Heart right ventricle (tissue), 16 donors: ENCODE results near the gene SPEG. TPM values are rescaled to one million over a fixed set of nuclear protein-coding genes. Genes with fewer than 3 reads are reported as not detected.

Experiments
- ATAC-seq, 8 donors: fragments of 200-7000 bp; cut with Tn5 transposase; one replicate each; pipeline ENCODE4 v1.9.1; 2020; ENCODE audit warnings: mild to moderate bottlenecking in 8 of 8, moderate library complexity in 8 of 8, moderate number of reproducible peaks in 1 of 8
- DNase-seq, 2 donors: peaks; one replicate each; pipeline ENCODE4 v3.0.0-alpha.2; 2020
- H3K27ac ChIP-seq, 10 donors: fragments of 200-600 bp; sonication (generic) in 2 of 10; one replicate each; pipeline versions ENCODE4 v1.5.0 to v1.8.0; 2020 to 2022; ENCODE audit warnings: mild to moderate bottlenecking in 3 of 10
- H3K27me3 ChIP-seq, 7 donors: fragments of 200-600 bp; one replicate each; pipeline ENCODE4 v1.8.0; 2021 to 2022; ENCODE audit warnings: mild to moderate bottlenecking in 2 of 7
- H3K36me3 ChIP-seq, 9 donors: fragments of 200-600 bp; sonication (generic) in 1 of 9; one replicate each; pipeline versions ENCODE4 v1.5.0 to v1.8.0; 2020 to 2022; ENCODE audit warnings: mild to moderate bottlenecking in 2 of 9
- H3K4me1 ChIP-seq, 9 donors: fragments of 200-600 bp; sonication (generic) in 1 of 9; one replicate each; pipeline versions ENCODE4 v1.5.0 to v1.8.0; 2020 to 2022; ENCODE audit warnings: mild to moderate bottlenecking in 4 of 9
- H3K4me3 ChIP-seq, 10 donors: fragments of 200-600 bp; sonication (generic) in 2 of 10; one replicate each; pipeline versions ENCODE4 v1.5.0 to v1.8.0; 2020 to 2022; ENCODE audit warnings: mild to moderate bottlenecking in 7 of 10, moderate library complexity in 2 of 10
- H3K9me3 ChIP-seq, 11 donors: fragments of 200-600 bp in 10 of 11; sonication (generic) in 2 of 11; one replicate each; pipeline versions ENCODE4 v1.5.0 to v1.8.0; 2013 to 2022; ENCODE audit warnings: mild to moderate bottlenecking in 2 of 11, control low read depth in 1 of 11, moderate library complexity in 1 of 11
- WGBS, 2 donors: extraction: QIAGEN DNeasy Blood & Tissue Kit; methylation state at CpG; one replicate each; pipeline ENCODE4 v1.1.7; 2013; ENCODE audit warnings: inconsistent platforms in 1 of 2; 5-methylcytosine and 5-hydroxymethylcytosine counted together
- intact Hi-C, 10 donors: fragments of 100-400 bp; cut with DNase I; formaldehyde crosslinking; loops; one replicate each; pipeline versions ENCODE4 v1.11.1 to v1.14.2; 2022
- polyA plus RNA-seq, 2 donors: library from polyadenylated mRNA; stranded (reverse); fragments of 200-250 nt; gene quantifications; one replicate each; pipeline ENCODE4 v1.2.3, GENCODE V29; 2013
- total RNA-seq, 10 donors: library from RNA; stranded (reverse); fragmentation: NEBNext Ultra II Directional in 3 of 10; extraction: Animal tissue kit (Norgen Biotek cat#: 25700) in 3 of 10; gene quantifications; one replicate each; pipeline versions ENCODE4 v1.2.1 to v1.2.4, GENCODE V29; 2021 to 2023
- TF ChIP-seq, protein P1 (sequence below), 9 donors: fragments of 200-600 bp; sonication (generic) in 2 of 9; IDR thresholded peaks; one replicate each; pipeline versions ENCODE4 v1.5.0 to v1.8.0; 2021 to 2022; ENCODE audit warnings: antibody characterized with exemption in 9 of 9, mild to moderate bottlenecking in 5 of 9, moderate library complexity in 1 of 9
- donor health status: Arrhythmogenic right ventricular cardiomyopathy.
- donor health status: ischemic (EF 13 %, LVEDD 7.1; RV severe dilation, severe dysfunction).
- donor health status: healthy with polysubstance abuse.
- donor health status: DM: no; HTN: yes; CAD: no.
- donor health status: DM: no; HTN: no; CAD: no.
- donor health status: ischemic (EF 25% LVEDD 6.9; RV normal size, moderate dysfunction).
- donor health status: ischemic (EF 25% LVEDD 5.7; RV mildly dilated, moderate dysfunction).
- donor health status: healthy.
- donor health status: DM: yes; HTN: yes; CAD: no.
- donor health status: Ischemic cardiomyopathy.
- donor health status: ischemic (EF 35%, LVEDD 5.7; RV mildly dilated, moderate dysfunction).
- donor health status: nonischemic (EF 11% LVEDD 7.7; RV severe dilation, severe dysfunction).
- donor health status: DM: yes; HTN: yes; CAD: no.
- donor health status: PGD.
- donor health status: ischemic (EF 29% LVEDD 5.4; RV normal size, mild dysfunction).
- donor health status: nonischemic (EF 23%, LVEDD 6.1; RV moderate dilation, normal function).

SPEG gene
- total and polyA plus RNA-seq, 12 donors, result 62.9 to 151 (median 120) TPM

DNA sequence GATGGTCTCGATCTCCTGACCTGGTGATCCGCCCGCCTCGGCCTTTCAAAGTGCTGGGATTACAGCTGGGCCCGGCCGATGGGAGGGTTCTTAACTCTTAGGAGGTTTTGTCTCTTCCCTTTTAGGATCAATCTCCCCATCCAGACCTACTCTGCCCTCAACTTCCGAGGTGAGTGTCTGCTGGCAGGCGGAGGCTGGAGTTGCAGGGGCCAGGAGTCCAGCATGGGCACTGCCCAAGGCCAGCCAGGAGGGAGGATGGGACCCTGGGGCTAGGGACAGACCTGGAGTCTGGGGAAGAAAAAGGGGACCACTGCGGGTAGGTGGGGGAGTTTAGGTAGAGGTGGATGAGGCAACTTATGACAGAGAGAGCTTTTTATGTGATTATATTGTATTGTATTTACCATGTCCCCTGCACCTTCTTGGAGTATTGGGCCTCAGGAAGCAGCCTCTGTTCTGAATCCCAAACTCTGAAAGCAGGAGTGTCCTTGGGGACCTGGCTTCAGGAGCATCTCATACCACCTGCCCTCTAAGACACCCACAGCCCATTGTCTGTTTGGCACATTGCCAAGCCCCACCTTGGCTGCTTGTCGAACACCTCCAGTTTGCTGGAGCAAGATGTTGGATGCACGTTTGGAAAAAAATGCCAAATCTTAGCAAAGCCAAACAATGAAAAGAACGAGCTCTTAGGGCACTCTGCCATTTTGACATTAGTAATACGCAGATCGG is 10.8 kb upstream of the SPEG start:
- Histone ChIP-seq H3K4me1 (peaks cover 0 to 4% (median 0%) of the 10 kb centered on the region in 9 donors), H3K27ac (peak overlapping the region in 9 of 10 donors; percentile 15 to 98 (median 94)), H3K27me3 (peaks cover 0 to 19% (median 15%) of the 10 kb centered on the region in 7 donors), H3K4me3 (peak overlapping the region; percentile 28 to 74 (median 59)), H3K36me3 (peaks cover 0 to 74% (median 10%) of the 10 kb centered on the region in 9 donors), H3K9me3 (no peaks in the 10 kb centered on the region)
- DNase-seq (no peak), ATAC-seq (no peak)
- TF ChIP-seq, protein P1, sequence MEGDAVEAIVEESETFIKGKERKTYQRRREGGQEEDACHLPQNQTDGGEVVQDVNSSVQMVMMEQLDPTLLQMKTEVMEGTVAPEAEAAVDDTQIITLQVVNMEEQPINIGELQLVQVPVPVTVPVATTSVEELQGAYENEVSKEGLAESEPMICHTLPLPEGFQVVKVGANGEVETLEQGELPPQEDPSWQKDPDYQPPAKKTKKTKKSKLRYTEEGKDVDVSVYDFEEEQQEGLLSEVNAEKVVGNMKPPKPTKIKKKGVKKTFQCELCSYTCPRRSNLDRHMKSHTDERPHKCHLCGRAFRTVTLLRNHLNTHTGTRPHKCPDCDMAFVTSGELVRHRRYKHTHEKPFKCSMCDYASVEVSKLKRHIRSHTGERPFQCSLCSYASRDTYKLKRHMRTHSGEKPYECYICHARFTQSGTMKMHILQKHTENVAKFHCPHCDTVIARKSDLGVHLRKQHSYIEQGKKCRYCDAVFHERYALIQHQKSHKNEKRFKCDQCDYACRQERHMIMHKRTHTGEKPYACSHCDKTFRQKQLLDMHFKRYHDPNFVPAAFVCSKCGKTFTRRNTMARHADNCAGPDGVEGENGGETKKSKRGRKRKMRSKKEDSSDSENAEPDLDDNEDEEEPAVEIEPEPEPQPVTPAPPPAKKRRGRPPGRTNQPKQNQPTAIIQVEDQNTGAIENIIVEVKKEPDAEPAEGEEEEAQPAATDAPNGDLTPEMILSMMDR (IDR thresholded peaks at IDR 0.05), result no peak
- intact Hi-C loops, result no loop called here
- WGBS, 2 donors, result 57 to 59% methylated on average over 14 of the region's 14 CpGs

DNA sequence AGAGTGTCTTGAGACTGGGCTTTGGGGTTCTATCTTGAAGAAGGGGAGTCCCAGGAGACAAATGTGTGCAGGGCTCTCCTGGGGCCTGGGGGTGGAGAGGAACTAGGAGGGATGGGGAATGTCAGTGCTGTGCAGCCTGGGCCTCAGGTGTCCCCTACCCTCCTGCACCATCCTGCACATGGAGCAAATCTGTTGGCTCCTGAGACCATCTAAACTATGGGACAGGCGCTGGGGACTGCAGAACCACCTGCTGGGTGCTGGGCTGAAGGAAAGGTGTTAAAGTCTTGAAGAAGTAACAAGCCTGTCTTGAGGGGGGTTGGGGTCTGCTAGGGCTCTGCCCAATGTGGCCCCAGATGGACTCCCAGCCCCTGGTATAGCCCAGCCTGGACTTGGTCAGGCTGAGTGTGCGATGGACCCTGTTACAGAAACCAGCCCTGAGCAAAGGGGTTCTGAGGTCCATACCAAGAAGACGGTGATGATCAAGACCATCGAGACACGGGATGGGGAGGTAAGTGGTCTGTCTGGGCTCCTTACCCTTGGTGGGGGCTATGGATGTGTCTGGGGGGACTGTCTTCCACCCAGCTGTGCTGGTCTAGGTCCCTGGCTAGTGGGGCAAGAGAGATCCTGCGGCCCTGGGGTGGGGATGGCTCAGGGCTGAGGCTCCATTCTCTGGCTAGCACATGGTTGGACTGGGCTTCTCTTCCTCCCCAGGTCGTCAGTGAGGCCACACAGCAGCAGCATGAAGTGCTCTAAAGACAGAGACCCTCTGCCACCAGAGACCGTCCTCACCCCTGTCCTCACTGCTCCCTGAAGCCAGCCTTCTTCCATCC is 9.2 kb upstream of the SPEG start:
- peaks cover 0 to 68% (median 10%) of the 10 kb centered on the region in 9 donors for H3K36me3 ChIP-seq
- peak overlapping the region in 1 of 10 donors; percentile 59 for H3K4me3 ChIP-seq
- peaks cover 0 to 4% (median 0%) of the 10 kb centered on the region in 7 donors for H3K27me3 ChIP-seq
- peak in 5 of 8 donors; percentile 2 to 11 (median 5) for ATAC-seq
- peaks cover 0 to 7% (median 0%) of the 10 kb centered on the region in 9 donors for H3K4me1 ChIP-seq
- H3K9me3 ChIP-seq, result no peaks in the 10 kb centered on the region
- 76 to 78% methylated on average over 8 of the region's 8 CpGs for WGBS, 2 donors
- TF ChIP-seq, protein P1 (IDR thresholded peaks at IDR 0.05), result no peak
- peak overlapping the region in 6 of 10 donors; percentile 39 to 98 (median 96) for H3K27ac ChIP-seq
- no peak for DNase-seq
- intact Hi-C loops, result no loop called here

DNA sequence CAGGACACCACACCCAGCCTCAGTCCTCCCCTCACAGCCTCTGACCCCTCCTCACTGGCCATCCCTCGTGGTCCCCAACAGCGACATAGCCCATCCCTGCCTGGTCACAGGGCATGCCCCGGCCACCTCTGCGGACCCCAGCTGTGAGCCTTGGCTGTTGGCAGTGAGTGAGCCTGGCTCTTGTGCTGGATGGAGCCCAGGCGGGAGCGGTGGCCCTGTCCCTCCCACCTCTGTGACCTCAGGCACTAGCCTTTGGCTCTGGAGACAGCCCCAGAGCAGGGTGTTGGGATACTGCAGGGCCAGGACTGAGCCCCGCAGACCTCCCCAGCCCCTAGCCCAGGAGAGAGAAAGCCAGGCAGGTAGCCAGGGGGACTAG is 8.6 kb upstream of the SPEG start:
- Histone ChIP-seq H3K36me3 (peaks cover 0 to 62% (median 10%) of the 10 kb centered on the region in 9 donors), H3K4me1 (peaks cover 0 to 12% (median 0%) of the 10 kb centered on the region in 9 donors), H3K4me3 (no peak overlapping the region), H3K27ac (peak overlapping the region in 5 of 10 donors; percentile 50 to 98 (median 65)), H3K9me3 (no peaks in the 10 kb centered on the region), H3K27me3 (peaks cover 0 to 4% (median 0%) of the 10 kb centered on the region in 7 donors)
- 66 to 77% methylated on average over 7 of the region's 7 CpGs for WGBS, 2 donors
- intact Hi-C loops, result no loop called here
- TF ChIP-seq, protein P1 (IDR thresholded peaks at IDR 0.05), result no peak
- no peak for DNase-seq
- peak in 5 of 8 donors; percentile 2 to 7 (median 2) for ATAC-seq

DNA sequence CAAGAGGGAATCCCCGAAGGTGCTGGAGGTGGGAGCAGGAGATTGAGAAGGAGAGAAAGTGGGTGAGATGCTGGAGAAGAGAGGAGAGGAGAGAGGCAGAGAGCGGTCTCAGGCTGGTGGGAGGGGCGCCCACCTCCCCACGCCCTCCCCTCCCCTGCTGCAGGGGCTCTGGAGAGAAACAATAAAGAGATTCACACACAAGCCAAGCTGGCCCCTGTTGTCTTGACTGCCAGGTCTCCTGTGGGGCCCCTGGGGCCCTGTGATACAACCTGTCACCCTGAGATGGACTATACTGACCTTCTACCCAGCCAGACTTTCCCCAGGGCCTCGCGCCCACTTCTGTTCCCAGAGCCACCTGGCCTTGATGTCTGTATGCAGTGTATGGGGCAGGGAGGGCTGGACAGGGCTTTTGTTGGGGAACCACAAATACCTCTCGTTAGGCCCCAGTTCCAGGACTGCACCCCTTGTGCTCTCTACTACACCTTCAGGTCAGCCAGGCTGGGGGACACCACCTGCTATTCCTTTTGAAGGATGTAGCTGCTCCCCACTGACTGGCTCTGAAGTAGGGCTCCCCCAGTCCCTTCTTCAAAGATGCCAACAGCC is 8.0 kb upstream of the SPEG start:
- H3K27ac ChIP-seq, result peak overlapping the region in 5 of 10 donors; percentile 50 to 98 (median 65)
- peaks cover 0 to 56% (median 10%) of the 10 kb centered on the region in 9 donors for H3K36me3 ChIP-seq
- DNase-seq (no peak), ATAC-seq (peak in 5 of 8 donors; percentile 1 to 4 (median 2))
- TF ChIP-seq, protein P1 (IDR thresholded peaks at IDR 0.05), result no peak
- H3K27me3 ChIP-seq, result peaks cover 0 to 4% (median 0%) of the 10 kb centered on the region in 7 donors
- H3K9me3 ChIP-seq, result no peaks in the 10 kb centered on the region
- intact Hi-C loops, result no loop called here
- peaks cover 0 to 14% (median 0%) of the 10 kb centered on the region in 9 donors for H3K4me1 ChIP-seq
- WGBS, 2 donors, result 72 to 81% methylated on average over 7 of the region's 7 CpGs
- no peak overlapping the region for H3K4me3 ChIP-seq
